Measurements from ENCODE around the gene SUGCT.

The SUGCT gene

GRCh38 chr7:40815512-40815911 lies 680.7 kb downstream of the SUGCT start:
- DNase-seq, result no peak
- no peaks in the 10 kb centered on the region for H3K4me1 Mint-ChIP-seq
- TF ChIP-seq CTCF (IDR thresholded peaks at IDR 0.05), result no peak
- H3K36me3 Mint-ChIP-seq (ENCODE audit: low read depth), result no peaks in the 10 kb centered on the region
- H3K9me3 Mint-ChIP-seq, result peaks cover 39% of the 10 kb centered on the region
- no peak overlapping the region for H3K27ac Mint-ChIP-seq
- no peak overlapping the region for H3K4me3 Mint-ChIP-seq
- no peaks in the 10 kb centered on the region for H3K27me3 Mint-ChIP-seq (ENCODE audit: low read depth, poor library complexity)

- Mint-ChIP-seq H3K4me1 (peaks cover 29% of the 10 kb centered on the region), H3K27me3 (ENCODE audit: low read depth, poor library complexity) (peaks cover 3% of the 10 kb centered on the region), H3K9me3 (peaks cover 21% of the 10 kb centered on the region), H3K4me3 (no peak overlapping the region), H3K36me3 (ENCODE audit: low read depth) (no peaks in the 10 kb centered on the region), H3K27ac (no peak overlapping the region)
- DNase-seq, result no peak
- TF ChIP-seq CTCF (IDR thresholded peaks at IDR 0.05), result no peak
These were observed 688.1 kb downstream of the SUGCT start for GRCh38 chr7:40822861-40823260.

GRCh38 chr7:40824461-40824860 lies 689.7 kb downstream of the SUGCT start:
- Mint-ChIP-seq H3K36me3 (ENCODE audit: low read depth) (no peaks in the 10 kb centered on the region), H3K27ac (no peak overlapping the region), H3K4me3 (no peak overlapping the region), H3K4me1 (peaks cover 38% of the 10 kb centered on the region), H3K9me3 (peaks cover 17% of the 10 kb centered on the region), H3K27me3 (ENCODE audit: low read depth, poor library complexity) (peaks cover 3% of the 10 kb centered on the region)
- TF ChIP-seq CTCF (IDR thresholded peaks at IDR 0.05), result no peak
- DNase-seq, result no peak

- DNase-seq, result no peak
- no peak overlapping the region for H3K4me3 Mint-ChIP-seq
- H3K36me3 Mint-ChIP-seq (ENCODE audit: low read depth), result no peaks in the 10 kb centered on the region
- H3K27ac Mint-ChIP-seq, result peak overlapping the region; percentile 95
- peaks cover 37% of the 10 kb centered on the region for H3K4me1 Mint-ChIP-seq
- H3K9me3 Mint-ChIP-seq, result peaks cover 5% of the 10 kb centered on the region
- TF ChIP-seq CTCF (IDR thresholded peaks at IDR 0.05), result no peak
- peaks cover 3% of the 10 kb centered on the region for H3K27me3 Mint-ChIP-seq (ENCODE audit: low read depth, poor library complexity)
These were observed 691.8 kb downstream of the SUGCT start for GRCh38 chr7:40826411-40827221.

- Mint-ChIP-seq H3K9me3 (no peaks in the 10 kb centered on the region), H3K36me3 (ENCODE audit: low read depth) (no peaks in the 10 kb centered on the region), H3K27ac (peak overlapping the region; percentile 95), H3K4me1 (peaks cover 33% of the 10 kb centered on the region), H3K27me3 (ENCODE audit: low read depth, poor library complexity) (peaks cover 3% of the 10 kb centered on the region), H3K4me3 (no peak overlapping the region)
- no peak for DNase-seq
- TF ChIP-seq CTCF (IDR thresholded peaks at IDR 0.05), result no peak
These were observed 692.6 kb downstream of the SUGCT start for GRCh38 chr7:40827222-40828085.
